HCT116 (cell line): ENCODE measurements around the gene PHF11. TPM values are rescaled to one million over a fixed set of nuclear protein-coding genes. Genes with fewer than 3 reads are reported as not detected.
"Not testable (repeated sequence)": the region's sequence is repeated elsewhere in the genome, so short reads cannot be mapped to it uniquely, and the experiment has no call there.

Source experiments
- ATAC-seq: fragments of 200-7000 bp; cut with Tn5 transposase; 2 replicates; pipeline ENCODE4 v1.9.1; 2020; ENCODE audit warnings: mild to moderate bottlenecking, moderate library complexity
- BruUV-seq: library from RNA; stranded (reverse); fragments of 400-500 nt; replicated peaks from 2 replicates; lab custom pipeline; 2021; lab: Mats Ljungman, UMichigan
- CTCF ChIA-PET: fragments of 300-600 bp; sonication (Branson Sonifier 250); formaldehyde crosslinking; loops from one replicate; lab custom pipeline; 2021; ENCODE audit warnings: antibody characterized with exemption; lab: Charles Lee
- POLR2A ChIA-PET: fragments of 300-600, 350-600 bp; sonication (Branson Sonifier 250); formaldehyde crosslinking; loops from one replicate; lab custom pipeline; 2021; ENCODE audit warnings: antibody characterized with exemption; lab: Charles Lee
- RAD21 ChIA-PET, 2 experiments: fragments of 300-600 bp; sonication (Branson Sonifier 250); formaldehyde crosslinking; loops; one replicate each; lab custom pipeline; 2023; ENCODE audit warnings: low total read pairs in 2 of 2; ENCODE audit not compliant: uncharacterized antibody in 2 of 2, unreplicated experiment in 2 of 2, low non-redundant PET in 1 of 2; lab: Charles Lee
- DNase-seq: peaks from one replicate; pipeline ENCODE4 v3.0.0-alpha.2; 2010; ENCODE audit warnings: low read depth, low spot score
- H2AFZ ChIP-seq: fragments of 200-600 bp; shearing (Covaris generic), sonication (generic); 2 replicates; pipeline ENCODE4 v1.6.1; 2017; ENCODE audit warnings: low read depth, mixed run types, mixed read lengths, antibody characterized with exemption, low read length; ENCODE audit not compliant: poor library complexity, severe bottlenecking
- H3K27ac ChIP-seq: 2 replicates; pipeline ENCODE4 v1.5.1; 2012; ENCODE audit warnings: low read depth, low read length
- H3K27me3 ChIP-seq: fragments of 200-600 bp; sonication (generic); 2 replicates; pipeline ENCODE4 v1.6.1; 2016; ENCODE audit warnings: mixed run types, low read length, mixed read lengths; ENCODE audit not compliant: insufficient read depth
- H3K36me3 ChIP-seq, 2 experiments: fragments of 200-500 bp in 1 of 2; fragments of 200-600 bp in 1 of 2; sonication (Bioruptor generic) in 1 of 2; sonication (generic) in 1 of 2; 2 replicates each; pipeline versions ENCODE4 v1.5.1 to v1.6.1; 2014 to 2016; ENCODE audit warnings: low read length in 2 of 2, inconsistent platforms in 1 of 2, mixed read lengths in 1 of 2, mixed run types in 1 of 2; ENCODE audit not compliant: insufficient read depth in 2 of 2, control insufficient read depth in 1 of 2
- H3K4me1 ChIP-seq, 2 experiments: fragments of 200-600 bp in 1 of 2; sonication (generic) in 1 of 2; 2 replicates each; pipeline versions ENCODE4 v1.5.1 to v1.6.1; 2012 to 2017; ENCODE audit warnings: low read length in 2 of 2, inconsistent platforms in 1 of 2, mild to moderate bottlenecking in 1 of 2, mixed read lengths in 1 of 2, mixed run types in 1 of 2, moderate library complexity in 1 of 2; ENCODE audit not compliant: insufficient read depth in 2 of 2, control insufficient read depth in 1 of 2
- H3K4me2 ChIP-seq: fragments of 200-600 bp; sonication (generic); 2 replicates; pipeline ENCODE4 v1.6.1; 2017; ENCODE audit warnings: mixed run types, low read length, mixed read lengths
- H3K4me3 ChIP-seq, 2 experiments: fragments of 200-600 bp in 1 of 2; sonication (generic) in 1 of 2; replicated peaks in 1 of 2; 2 replicates each; pipeline ENCODE4 v1.5.1; 2011 to 2016; ENCODE audit warnings: low read length in 2 of 2, control low read depth in 1 of 2, low read depth in 1 of 2, mild to moderate bottlenecking in 1 of 2, mixed read lengths in 1 of 2, mixed run types in 1 of 2
- H3K79me2 ChIP-seq: fragments of 200-600 bp; sonication (generic); 2 replicates; pipeline ENCODE4 v1.6.1; 2017; ENCODE audit warnings: mild to moderate bottlenecking, mixed run types, low read length, moderate library complexity, mixed read lengths; ENCODE audit not compliant: insufficient read depth
- H3K9ac ChIP-seq: fragments of 200-600 bp; sonication (generic); 2 replicates; pipeline ENCODE4 v1.6.1; 2016; ENCODE audit warnings: low read length, mixed read lengths
- H3K9me2 ChIP-seq: fragments of 200-600 bp; sonication (generic), shearing (Covaris generic); 2 replicates; pipeline ENCODE4 v1.6.1; 2017; ENCODE audit warnings: mixed run types, mild to moderate bottlenecking, moderate library complexity; ENCODE audit not compliant: insufficient read depth
- H3K9me3 ChIP-seq, 2 experiments: fragments of 200-500 bp in 1 of 2; fragments of 200-600 bp in 1 of 2; sonication (Bioruptor generic) in 1 of 2; sonication (generic) in 1 of 2; 2 replicates each; pipeline ENCODE4 v1.6.1; 2014 to 2017; ENCODE audit warnings: low read length in 2 of 2, mixed read lengths in 2 of 2, inconsistent platforms in 1 of 2, low read depth in 1 of 2, mild to moderate bottlenecking in 1 of 2, mixed run types in 1 of 2, moderate library complexity in 1 of 2; ENCODE audit not compliant: control insufficient read depth in 1 of 2, insufficient read depth in 1 of 2
- H4K20me1 ChIP-seq: fragments of 200-600 bp; sonication (generic), shearing (Covaris generic); 2 replicates; pipeline ENCODE4 v1.6.1; 2017; ENCODE audit warnings: mixed run types, mild to moderate bottlenecking, moderate library complexity; ENCODE audit not compliant: insufficient read depth
- EGR1 ChIP-seq: IDR thresholded peaks from 2 replicates; pipeline ENCODE4 v1.6.1; 2012; ENCODE audit warnings: low read depth
- JUND ChIP-seq: IDR thresholded peaks from 2 replicates; pipeline ENCODE4 v1.6.1; 2012
- intact Hi-C: fragments of 100-400 bp; cut with micrococcal nuclease; formaldehyde crosslinking; loops from 2 replicates; pipeline ENCODE4 v1.10.0; 2022
- total RNA-seq: library from RNA; stranded (reverse); gene quantifications from one replicate; pipeline ENCODE4 v1.2.1, GENCODE V29; 2021; ENCODE audit not compliant: unreplicated experiment
- TF ChIP-seq, protein P1 (sequence below): IDR thresholded peaks from 2 replicates; pipeline ENCODE4 v1.6.1; 2011; ENCODE audit warnings: mild to moderate bottlenecking, low read length, moderate library complexity; ENCODE audit not compliant: insufficient replicate concordance; ENCODE audit errors: extremely low read depth
- TF ChIP-seq, protein P2 (sequence below), 3 experiments: fragments of 200-600 bp in 1 of 3; sonication (generic) in 1 of 3; IDR thresholded peaks in 2 of 3; conservative IDR thresholded peaks in 1 of 3; 2 replicates each; pipeline ENCODE4 v1.5.1; 2012 to 2017; ENCODE audit warnings: low read depth in 2 of 3, low read length in 2 of 3, antibody characterized with exemption in 1 of 3, borderline replicate concordance in 1 of 3, control low read depth in 1 of 3, mild to moderate bottlenecking in 1 of 3, mixed read lengths in 1 of 3, mixed run types in 1 of 3, moderate library complexity in 1 of 3; ENCODE audit not compliant: insufficient read depth in 1 of 3
- TF ChIP-seq, protein P3 (sequence below): IDR thresholded peaks from 2 replicates; pipeline ENCODE4 v1.6.1; 2012

PHF11 gene
- total RNA-seq, 1 experiment from 2014 or later: 12.1 TPM

DNA sequence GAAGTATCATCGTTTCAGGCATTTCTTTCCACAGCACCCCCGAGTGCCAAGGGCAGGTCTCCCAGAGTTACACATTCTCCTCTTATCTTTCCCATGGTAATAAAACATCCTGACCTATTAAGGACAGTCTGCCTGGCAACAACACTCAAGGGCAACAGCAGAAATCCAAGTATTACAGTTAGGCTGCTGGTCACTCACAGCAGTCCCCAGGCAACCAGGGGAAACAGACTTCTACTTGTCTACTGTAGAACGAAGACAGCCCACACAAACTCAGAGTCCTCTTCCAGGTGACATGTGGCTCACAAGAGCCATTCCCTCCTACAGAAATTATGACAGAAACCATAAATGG lies 65.3 kb downstream of the PHF11 start (continued):
- TF ChIP-seq, protein P1, sequence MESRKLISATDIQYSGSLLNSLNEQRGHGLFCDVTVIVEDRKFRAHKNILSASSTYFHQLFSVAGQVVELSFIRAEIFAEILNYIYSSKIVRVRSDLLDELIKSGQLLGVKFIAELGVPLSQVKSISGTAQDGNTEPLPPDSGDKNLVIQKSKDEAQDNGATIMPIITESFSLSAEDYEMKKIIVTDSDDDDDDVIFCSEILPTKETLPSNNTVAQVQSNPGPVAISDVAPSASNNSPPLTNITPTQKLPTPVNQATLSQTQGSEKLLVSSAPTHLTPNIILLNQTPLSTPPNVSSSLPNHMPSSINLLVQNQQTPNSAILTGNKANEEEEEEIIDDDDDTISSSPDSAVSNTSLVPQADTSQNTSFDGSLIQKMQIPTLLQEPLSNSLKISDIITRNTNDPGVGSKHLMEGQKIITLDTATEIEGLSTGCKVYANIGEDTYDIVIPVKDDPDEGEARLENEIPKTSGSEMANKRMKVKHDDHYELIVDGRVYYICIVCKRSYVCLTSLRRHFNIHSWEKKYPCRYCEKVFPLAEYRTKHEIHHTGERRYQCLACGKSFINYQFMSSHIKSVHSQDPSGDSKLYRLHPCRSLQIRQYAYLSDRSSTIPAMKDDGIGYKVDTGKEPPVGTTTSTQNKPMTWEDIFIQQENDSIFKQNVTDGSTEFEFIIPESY: no peak
- no peak for TF ChIP-seq JUND
- TF ChIP-seq, protein P2, sequence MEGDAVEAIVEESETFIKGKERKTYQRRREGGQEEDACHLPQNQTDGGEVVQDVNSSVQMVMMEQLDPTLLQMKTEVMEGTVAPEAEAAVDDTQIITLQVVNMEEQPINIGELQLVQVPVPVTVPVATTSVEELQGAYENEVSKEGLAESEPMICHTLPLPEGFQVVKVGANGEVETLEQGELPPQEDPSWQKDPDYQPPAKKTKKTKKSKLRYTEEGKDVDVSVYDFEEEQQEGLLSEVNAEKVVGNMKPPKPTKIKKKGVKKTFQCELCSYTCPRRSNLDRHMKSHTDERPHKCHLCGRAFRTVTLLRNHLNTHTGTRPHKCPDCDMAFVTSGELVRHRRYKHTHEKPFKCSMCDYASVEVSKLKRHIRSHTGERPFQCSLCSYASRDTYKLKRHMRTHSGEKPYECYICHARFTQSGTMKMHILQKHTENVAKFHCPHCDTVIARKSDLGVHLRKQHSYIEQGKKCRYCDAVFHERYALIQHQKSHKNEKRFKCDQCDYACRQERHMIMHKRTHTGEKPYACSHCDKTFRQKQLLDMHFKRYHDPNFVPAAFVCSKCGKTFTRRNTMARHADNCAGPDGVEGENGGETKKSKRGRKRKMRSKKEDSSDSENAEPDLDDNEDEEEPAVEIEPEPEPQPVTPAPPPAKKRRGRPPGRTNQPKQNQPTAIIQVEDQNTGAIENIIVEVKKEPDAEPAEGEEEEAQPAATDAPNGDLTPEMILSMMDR (IDR thresholded peaks at IDR 0.05 in 2 of 3, conservative IDR thresholded peaks at IDR 0.05 in 1 of 3; ENCODE audit: borderline replicate concordance in 1 of 3, insufficient read depth in 1 of 3, low read depth in 2 of 3, low read length in 2 of 3): no peak
- TF ChIP-seq, protein P3, sequence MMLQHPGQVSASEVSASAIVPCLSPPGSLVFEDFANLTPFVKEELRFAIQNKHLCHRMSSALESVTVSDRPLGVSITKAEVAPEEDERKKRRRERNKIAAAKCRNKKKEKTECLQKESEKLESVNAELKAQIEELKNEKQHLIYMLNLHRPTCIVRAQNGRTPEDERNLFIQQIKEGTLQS: no peak
- TF ChIP-seq EGR1: no peak

DNA sequence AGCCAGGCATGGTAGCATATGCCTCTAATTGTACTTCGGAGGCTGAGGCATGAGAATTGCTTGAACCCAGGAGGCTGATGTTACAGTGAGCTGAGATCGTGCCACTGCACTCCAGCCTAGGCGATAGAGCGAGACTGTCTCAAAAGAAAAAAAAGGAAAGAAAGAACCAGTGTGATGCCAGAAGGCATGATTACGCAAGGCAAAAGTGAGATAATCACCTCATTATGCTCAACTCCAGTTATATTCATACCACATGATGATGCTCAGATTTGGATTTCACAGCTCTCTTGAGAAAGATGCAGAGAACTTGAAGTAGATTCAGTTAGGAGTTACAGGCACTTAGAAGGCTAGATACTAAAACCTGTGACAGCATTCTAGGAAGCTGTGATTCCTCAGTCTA lies 67.8 kb downstream of the PHF11 start:
- no peak overlapping the region for H3K27ac ChIP-seq
- ChIA-PET POLR2A (no interaction called here), CTCF (no interaction called here), RAD21 (no interaction called here)
- DNase-seq: no peak
- H2AFZ ChIP-seq: no peak overlapping the region
- H3K36me3 ChIP-seq: peaks cover 3 to 4% of the 10 kb centered on the region in 2 experiments; a peak in 2 of 4 replicates
- H3K9ac ChIP-seq: no peak overlapping the region
- TF ChIP-seq EGR1: no peak
- H3K4me2 ChIP-seq: no peak overlapping the region
- no peaks in the 10 kb centered on the region for H3K9me2 ChIP-seq
- no TSS peak for BruUV-seq
- no peak for ATAC-seq
- H3K9me3 ChIP-seq: no peaks in the 10 kb centered on the region
- no peak overlapping the region for H3K4me3 ChIP-seq
- H4K20me1 ChIP-seq: no peaks in the 10 kb centered on the region
- intact Hi-C loops: no loop called here
- H3K27me3 ChIP-seq: no peaks in the 10 kb centered on the region
- no peaks in the 10 kb centered on the region for H3K4me1 ChIP-seq
- no peaks in the 10 kb centered on the region for H3K79me2 ChIP-seq

DNA sequence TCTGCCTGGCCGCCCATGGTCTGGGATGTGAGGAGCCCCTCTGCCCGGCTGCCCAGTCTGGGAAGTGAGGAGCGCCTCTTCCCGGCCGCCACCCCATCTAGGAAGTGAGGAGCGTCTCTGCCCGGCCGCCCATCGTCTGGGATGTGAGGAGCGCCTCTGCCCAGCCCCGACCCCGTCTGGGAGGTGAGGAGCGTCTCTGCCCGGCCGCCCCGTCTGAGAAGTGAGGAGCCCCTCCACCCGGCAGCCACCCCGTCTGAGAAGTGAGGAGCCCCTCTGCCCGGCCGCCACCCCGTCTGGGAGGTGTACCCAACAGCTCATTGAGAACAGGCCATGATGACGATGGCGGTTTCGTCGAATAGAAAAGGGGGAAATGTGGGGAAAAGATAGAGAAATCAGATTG lies 69.7 kb downstream of the PHF11 start:
- RAD21 ChIA-PET, H4K20me1 ChIP-seq, H3K4me1 ChIP-seq, H3K27me3 ChIP-seq, H3K9ac ChIP-seq, H3K9me2 ChIP-seq, intact Hi-C loops, H3K27ac ChIP-seq, ATAC-seq, H2AFZ ChIP-seq, H3K4me3 ChIP-seq, H3K9me3 ChIP-seq, BruUV-seq, H3K36me3 ChIP-seq, POLR2A ChIA-PET, DNase-seq, H3K4me2 ChIP-seq, H3K79me2 ChIP-seq, CTCF ChIA-PET: not testable (repeated sequence)
